HG03175 (cell line): ENCODE data around the gene PLCB3.

Experiments used
- ATAC-seq: cut with Tn5 transposase; IDR thresholded peaks from one replicate; pipeline ENCODE4 v1.9.1; 2021; ENCODE audit warnings: mild to moderate bottlenecking, moderate library complexity; ENCODE audit not compliant: unreplicated experiment

The PLCB3 gene

GRCh38 chr11:64317961-64318765, 66.8 kb downstream of the PLCB3 start, which contains the start of gene PRDX5:
Gene PRDX5, plus strand, starts transcription at chr11:64318121. Its CDS starts 95 bp downstream, at chr11:64318216.
- peak; percentile 76 for ATAC-seq
